Activated CD8-positive, alpha-beta T cell treated with anti-CD3 and anti-CD28 coated beads for 36 hours (primary cell): ENCODE results near the gene ITPR2. TPM values are rescaled to one million over a fixed set of nuclear protein-coding genes. Genes with fewer than 3 reads are reported as not detected.

Experiments used
- ATAC-seq: fragments of 200-7000 bp; cut with Tn5 transposase; one replicate; pipeline ENCODE4 v1.10.0; 2021; ENCODE audit warnings: mild to moderate bottlenecking, moderate library complexity
- CTCF ChIA-PET: fragments of 350-600 bp; sonication (Branson Sonifier 250); formaldehyde crosslinking; loops from one replicate; lab custom pipeline; 2021; ENCODE audit warnings: antibody characterized with exemption; lab: Charles Lee
- POLR2A ChIA-PET: fragments of 350-600 bp; sonication (Branson Sonifier 250); formaldehyde crosslinking; loops from one replicate; lab custom pipeline; 2021; ENCODE audit warnings: antibody characterized with exemption; lab: Charles Lee
- DNase-seq: peaks from one replicate; pipeline ENCODE4 v3.0.0-alpha.2; 2020
- H3K27ac Mint-ChIP-seq: one replicate; pipeline ENCODE4 v1.8.0; 2021; ENCODE audit warnings: mild to moderate bottlenecking, mixed read lengths
- H3K27me3 Mint-ChIP-seq: one replicate; pipeline ENCODE4 v1.8.0; 2021; ENCODE audit warnings: mixed read lengths
- H3K36me3 Mint-ChIP-seq: one replicate; pipeline ENCODE4 v1.8.0; 2021; ENCODE audit warnings: low read depth, mixed read lengths
- H3K4me1 Mint-ChIP-seq: one replicate; pipeline ENCODE4 v1.8.0; 2021; ENCODE audit warnings: low read depth, mixed read lengths
- H3K4me3 Mint-ChIP-seq: one replicate; pipeline ENCODE4 v1.8.0; 2021; ENCODE audit warnings: mild to moderate bottlenecking, moderate library complexity, mixed read lengths
- H3K9me3 Mint-ChIP-seq: one replicate; pipeline ENCODE4 v1.8.0; 2021; ENCODE audit warnings: mixed read lengths
- CTCF ChIP-seq: fragments of 200-600 bp; IDR thresholded peaks from one replicate; pipeline ENCODE4 v1.8.0; 2022; ENCODE audit warnings: antibody characterized with exemption, mild to moderate bottlenecking
- intact Hi-C: fragments of 100-400 bp; cut with micrococcal nuclease; formaldehyde crosslinking; loops from one replicate; pipeline ENCODE4 v1.10.0; 2022
- total RNA-seq, 2 experiments: library from RNA; stranded (reverse); gene quantifications; one replicate each; pipeline ENCODE4 v1.2.3, GENCODE V29; 2021

The ITPR2 gene
- total RNA-seq, 2 experiments from 2014 or later, result 38.9 to 41.2 TPM

GRCh38 chr12:26380897-26381296, 452.1 kb downstream of the ITPR2 start:
- intact Hi-C loops, result no loop called here
- no peak for ATAC-seq
- no peak overlapping the region for H3K4me3 Mint-ChIP-seq
- no peak for TF ChIP-seq CTCF
- H3K27me3 Mint-ChIP-seq, result no peaks in the 10 kb centered on the region
- ChIA-PET CTCF (no interaction called here), POLR2A (no interaction called here)
- no peak overlapping the region for H3K27ac Mint-ChIP-seq
- H3K4me1 Mint-ChIP-seq, result no peaks in the 10 kb centered on the region
- no peaks in the 10 kb centered on the region for H3K9me3 Mint-ChIP-seq
- peaks cover 26% of the 10 kb centered on the region for H3K36me3 Mint-ChIP-seq
- DNase-seq, result no peak

GRCh38 chr12:26379777-26380467, 453.1 kb downstream of the ITPR2 start:
- Mint-ChIP-seq H3K4me1 (no peaks in the 10 kb centered on the region), H3K9me3 (no peaks in the 10 kb centered on the region), H3K4me3 (no peak overlapping the region), H3K27me3 (no peaks in the 10 kb centered on the region), H3K27ac (no peak overlapping the region), H3K36me3 (peaks cover 16% of the 10 kb centered on the region)
- no peak for TF ChIP-seq CTCF
- DNase-seq (no peak), ATAC-seq (no peak)
- CTCF ChIA-PET, result no interaction called here
- POLR2A ChIA-PET, result no interaction called here
- intact Hi-C loops, result no loop called here

- ChIA-PET POLR2A (no interaction called here), CTCF (no interaction called here)
- no peak for DNase-seq
- Mint-ChIP-seq H3K9me3 (no peaks in the 10 kb centered on the region), H3K4me3 (no peak overlapping the region), H3K27me3 (no peaks in the 10 kb centered on the region), H3K27ac (no peak overlapping the region), H3K36me3 (peaks cover 6% of the 10 kb centered on the region), H3K4me1 (no peaks in the 10 kb centered on the region)
- intact Hi-C loops, result no loop called here
- ATAC-seq, result no peak
- no peak for TF ChIP-seq CTCF
These were observed 454.3 kb downstream of the ITPR2 start for GRCh38 chr12:26378711-26379110.

- ChIA-PET POLR2A (interaction anchor here (0.6 kb wide), 1 partner anchor 1527 kb away, joined by 3 read pairs; no protein-coding TSS in a partner anchor), CTCF (interaction anchor here (1.3 kb wide), 1 partner anchor 15 kb away, joined by 3 read pairs; no protein-coding TSS in a partner anchor)
- Mint-ChIP-seq H3K36me3 (no peaks in the 10 kb centered on the region), H3K4me1 (no peaks in the 10 kb centered on the region), H3K27me3 (no peaks in the 10 kb centered on the region), H3K27ac (no peak overlapping the region), H3K9me3 (no peaks in the 10 kb centered on the region), H3K4me3 (no peak overlapping the region)
- no peak for TF ChIP-seq CTCF
- ATAC-seq (no peak), DNase-seq (no peak)
- intact Hi-C loops, result no loop called here
These were observed 457.9 kb downstream of the ITPR2 start for GRCh38 chr12:26374934-26375680.
